Activated naive CD4-positive, alpha-beta T cell (primary cell): ENCODE results near the gene OTOP1.
"Not testable (repeated sequence)": the region's sequence is repeated elsewhere in the genome, so short reads cannot be mapped to it uniquely, and the experiment has no call there.

Source experiments
- DNase-seq, 4 experiments: peaks; one replicate each; lab custom pipeline; 2025; lab: John Stamatoyannopoulos, UW

OTOP1 gene

GRCh38 chr4:4233610-4234009 lies 6.9 kb upstream of the OTOP1 start:
- no peak for DNase-seq

DNA sequence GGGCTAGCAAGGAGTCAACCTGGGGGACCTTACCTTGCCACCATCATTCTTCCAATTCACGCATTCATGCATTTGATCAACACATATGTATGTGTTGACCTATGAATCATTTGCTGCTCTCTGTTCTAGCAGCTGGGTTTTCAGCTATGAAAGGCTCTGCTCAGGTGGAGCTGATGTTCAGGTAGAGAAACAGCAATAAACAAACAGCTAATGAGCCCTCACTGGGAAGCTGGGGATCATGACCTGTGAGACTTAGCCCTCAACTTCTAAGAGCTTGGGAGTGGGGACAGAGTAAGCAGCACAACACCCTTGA lies 1.6 kb upstream of the OTOP1 start:
- DNase-seq = no peak

- DNase-seq = no peak
These were observed 1.0 kb upstream of the OTOP1 start for GRCh38 chr4:4227510-4228355.

- DNase-seq = no peak
These were observed 669 bp downstream of the OTOP1 start for GRCh38 chr4:4225915-4226605.

- DNase-seq = no peak
These were observed 9.6 kb downstream of the OTOP1 start for GRCh38 chr4:4217113-4217512.

DNA sequence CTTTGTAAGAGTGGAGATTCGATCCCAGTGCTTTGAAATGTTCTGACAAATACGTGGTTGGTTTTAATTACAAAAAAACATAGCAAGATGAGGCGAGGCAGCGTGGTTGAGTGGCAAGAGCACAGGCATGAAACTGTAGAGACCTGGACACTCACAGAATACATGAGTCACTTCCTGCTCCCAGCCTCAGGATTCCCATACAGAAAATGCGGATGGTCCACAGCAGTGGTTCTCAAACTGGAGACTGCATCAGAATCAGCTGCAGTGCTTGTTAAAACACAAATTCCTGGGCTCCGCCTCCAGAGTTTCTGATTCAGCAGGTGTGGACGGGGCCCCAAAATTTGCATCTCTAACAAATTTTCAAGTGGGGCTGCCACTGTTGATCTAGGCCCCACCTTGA lies 10.1 kb downstream of the OTOP1 start:
- DNase-seq = no peak

DNA sequence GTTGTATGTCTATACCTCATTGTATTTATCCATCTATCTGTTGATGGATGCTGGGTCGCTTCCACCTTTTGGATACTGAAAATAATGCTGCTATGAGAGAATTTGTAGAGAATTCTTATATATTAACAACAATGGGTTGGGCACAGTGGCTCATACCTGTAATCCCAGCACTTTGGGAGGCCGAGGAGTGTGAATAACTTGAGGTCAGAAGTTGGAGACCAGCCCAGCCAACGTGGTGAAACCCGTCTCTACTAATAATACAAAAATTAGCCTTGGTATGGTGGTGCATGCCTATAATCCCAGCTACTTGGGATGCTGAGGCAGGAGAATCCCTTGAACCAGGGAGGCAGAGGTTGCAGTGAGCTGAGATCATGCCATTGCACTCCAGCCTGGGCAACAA lies 13.1 kb downstream of the OTOP1 start:
- DNase-seq = not testable (repeated sequence)

DNA sequence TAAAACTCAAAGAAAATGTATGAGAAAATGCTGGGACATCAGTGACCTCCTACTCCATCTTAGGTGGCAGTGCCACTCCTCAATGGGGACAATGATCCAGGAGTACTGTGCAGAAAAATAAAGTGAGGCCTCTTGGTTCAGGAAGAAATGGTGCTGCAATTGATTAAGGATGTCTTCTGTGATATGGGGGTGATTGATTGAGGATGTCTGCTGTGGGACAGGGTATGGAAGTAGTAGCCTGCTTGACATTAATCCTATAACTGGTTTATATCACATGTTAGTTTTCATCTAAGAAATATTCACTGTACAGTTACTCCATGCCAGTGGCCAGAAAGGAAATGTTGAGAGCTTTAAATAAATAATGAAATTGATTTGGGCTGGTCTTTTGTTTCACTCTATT lies 20.5 kb downstream of the OTOP1 start:
- no peak for DNase-seq

DNA sequence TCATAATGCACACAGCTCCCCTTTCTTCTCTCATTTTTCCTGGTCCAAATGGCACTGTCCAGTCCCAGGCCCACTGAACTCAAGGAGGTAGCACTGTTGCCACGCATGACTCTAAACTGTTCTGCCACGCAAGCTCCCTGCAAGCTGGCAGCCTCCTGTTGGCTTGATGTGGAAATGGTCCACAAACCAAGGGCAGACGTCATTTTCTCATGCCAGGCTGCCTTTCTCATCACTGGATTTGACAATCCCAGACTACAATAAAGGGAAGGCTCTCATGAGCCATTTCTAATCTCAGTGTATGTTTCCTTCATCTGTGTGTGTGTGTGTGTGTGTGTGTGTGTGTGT lies 22.4 kb downstream of the OTOP1 start:
- DNase-seq = no peak

GRCh38 chr4:4203688-4204400 lies 22.9 kb downstream of the OTOP1 start:
- DNase-seq = no peak

GRCh38 chr4:4202510-4202909 lies 24.2 kb downstream of the OTOP1 start:
- no peak for DNase-seq

GRCh38 chr4:4200624-4201023 lies 26.1 kb downstream of the OTOP1 start:
- no peak for DNase-seq

GRCh38 chr4:4195354-4195753 lies 31.4 kb downstream of the OTOP1 start:
- DNase-seq = no peak

DNA sequence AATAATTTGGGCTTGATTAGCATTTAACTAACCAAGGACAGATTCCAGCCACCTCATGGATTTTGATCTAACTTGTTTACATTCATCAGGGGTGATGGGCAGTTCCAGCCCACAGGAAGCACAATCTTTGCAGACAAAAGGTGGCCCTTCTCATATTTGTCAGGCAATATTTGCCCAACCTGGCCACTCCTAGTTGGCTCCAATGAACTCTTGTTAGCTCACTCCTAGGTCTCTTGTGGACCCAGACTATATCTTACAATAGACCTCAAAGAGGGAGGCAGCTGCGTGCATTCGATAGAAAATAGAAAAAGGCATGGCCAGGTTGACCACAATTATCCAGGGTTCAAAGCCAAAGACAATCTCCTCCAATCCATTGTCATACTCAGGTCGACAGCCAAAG lies 38.2 kb downstream of the OTOP1 start:
- not testable (repeated sequence) for DNase-seq

DNA sequence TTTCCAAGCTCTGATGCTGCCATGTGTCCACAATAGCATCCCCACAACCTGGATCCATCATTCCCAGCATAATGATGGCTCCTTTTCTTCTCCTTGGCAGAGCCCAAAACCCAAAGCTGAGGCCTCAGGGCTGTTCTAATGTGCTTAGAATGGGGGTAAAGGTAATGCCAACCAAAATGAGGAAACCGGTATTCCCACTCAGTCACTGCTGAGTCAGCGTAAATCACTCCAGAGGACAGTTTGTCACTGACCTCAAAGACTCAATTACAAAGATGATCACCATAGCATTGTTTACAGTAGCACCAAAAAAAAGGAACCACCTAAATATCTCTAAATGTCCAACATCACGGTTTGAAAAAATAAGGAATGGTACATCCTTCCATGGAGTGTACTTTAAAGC lies 41.2 kb downstream of the OTOP1 start:
- no peak for DNase-seq

GRCh38 chr4:4182835-4183568 lies 43.7 kb downstream of the OTOP1 start:
- no peak for DNase-seq

- DNase-seq = no peak
These were observed 56.1 kb downstream of the OTOP1 start for GRCh38 chr4:4170596-4171150.

DNA sequence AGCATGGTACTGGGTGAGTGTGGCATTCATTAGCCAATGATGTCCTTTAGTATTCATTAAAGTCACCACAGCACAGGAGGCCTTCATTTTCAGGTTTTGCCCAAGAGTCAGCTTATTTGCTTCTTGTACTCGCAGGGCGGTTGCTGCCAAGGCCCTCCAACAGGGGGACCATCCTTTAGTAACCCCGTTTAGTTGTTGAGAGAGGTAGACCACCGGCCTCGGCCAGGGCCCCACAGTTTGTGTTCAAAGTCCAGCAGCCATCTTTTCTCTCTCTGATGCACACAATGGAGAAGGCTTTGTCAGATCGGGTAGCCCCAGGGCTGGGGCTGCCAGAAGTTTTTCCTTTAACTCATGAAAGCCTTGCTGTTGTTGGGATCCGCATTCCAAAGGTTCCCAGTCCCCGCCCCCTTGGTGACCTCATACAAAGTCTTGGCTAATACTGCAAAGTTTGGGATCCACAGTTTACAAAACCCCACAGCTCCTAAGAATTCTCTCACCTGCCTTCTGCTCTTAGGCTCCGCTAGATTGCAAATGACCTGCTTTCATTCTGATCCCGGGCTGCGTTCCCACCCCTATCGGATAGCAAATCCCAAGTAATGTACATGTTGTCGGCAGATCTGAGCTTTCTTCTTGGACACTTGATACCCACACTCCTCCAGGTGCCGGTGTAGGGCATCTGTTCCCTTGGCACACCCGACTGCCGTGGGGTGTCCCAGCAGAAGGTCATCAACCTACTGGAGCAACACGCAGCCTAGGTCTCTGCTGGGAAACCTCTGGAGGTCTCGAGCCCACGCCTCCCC lies 58.5 kb downstream of the OTOP1 start:
- DNase-seq = not testable (repeated sequence)

GRCh38 chr4:4166986-4167385 lies 59.7 kb downstream of the OTOP1 start:
- not testable (repeated sequence) for DNase-seq

DNA sequence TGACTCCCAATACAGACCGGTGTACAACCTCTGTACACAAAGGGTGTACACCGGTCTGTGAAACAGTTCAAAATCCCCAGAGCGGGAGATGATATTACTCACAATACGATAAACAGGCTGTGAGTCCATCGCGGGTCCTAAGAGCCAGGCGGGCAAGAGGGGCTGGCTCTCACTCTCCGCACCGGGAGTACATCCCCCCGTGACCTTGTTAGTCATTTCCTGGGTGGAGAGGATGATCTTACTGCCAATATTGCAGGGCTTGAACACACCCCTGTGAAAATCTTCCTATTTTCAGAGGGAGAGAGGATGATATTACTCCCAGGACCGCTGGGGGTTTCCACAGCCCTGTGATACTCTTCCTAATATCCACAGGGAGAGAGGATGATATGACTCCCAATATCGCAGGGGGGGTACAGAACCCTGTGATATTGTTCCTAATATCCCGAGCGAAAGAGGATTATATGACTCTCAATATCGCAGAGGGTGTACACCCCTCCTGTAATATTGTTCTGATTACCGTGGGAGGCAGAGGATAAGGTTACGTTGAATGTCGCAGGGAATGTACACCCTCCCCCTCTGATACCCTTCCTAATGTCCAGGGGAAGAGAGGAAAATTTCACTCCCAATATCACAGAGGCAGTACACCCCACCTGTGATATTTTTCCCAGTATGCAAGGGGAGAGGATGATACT lies 60.9 kb downstream of the OTOP1 start:
- DNase-seq = not testable (repeated sequence)
